Measurements from ENCODE around the gene EFTUD2. TPM values are rescaled to one million over a fixed set of nuclear protein-coding genes. Genes with fewer than 3 reads are reported as not detected.

The EFTUD2 gene
- total RNA-seq, 1 experiment from 2014 or later = 172 TPM

GRCh38 chr17:44919411-44919810 is 20.2 kb upstream of the EFTUD2 start:
- DNase-seq = no peak
- no peak overlapping the region for H3K4me3 ChIP-seq
- no peaks in the 10 kb centered on the region for H3K36me3 ChIP-seq
- no peaks in the 10 kb centered on the region for H3K9me3 ChIP-seq (replicated peaks)
- H3K27ac ChIP-seq = no peak overlapping the region
- H3K27me3 ChIP-seq = no peaks in the 10 kb centered on the region
- peaks cover 9% of the 10 kb centered on the region; the same call in 1 of the 2 replicates for H3K4me1 ChIP-seq

DNA sequence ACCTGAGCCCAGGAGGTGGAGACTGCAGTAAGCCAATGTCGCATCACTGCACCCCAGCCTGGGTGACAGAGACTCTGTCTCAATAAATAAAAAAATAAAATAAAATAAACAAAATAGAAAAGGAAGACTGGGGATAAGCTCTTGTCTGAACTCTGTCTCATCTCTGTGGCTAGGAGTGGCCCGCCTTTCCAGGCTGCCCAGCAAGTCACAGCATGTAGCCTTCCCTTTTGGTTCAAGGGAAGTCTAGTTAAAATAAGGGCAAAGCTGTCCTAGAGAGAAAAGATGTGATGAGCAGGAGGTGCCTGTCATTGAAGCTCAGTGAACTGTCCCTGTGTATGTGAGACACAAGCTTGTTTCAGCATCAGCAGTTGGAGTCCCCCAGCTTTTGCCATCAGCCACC is 18.8 kb upstream of the EFTUD2 start:
- no peaks in the 10 kb centered on the region for H3K27me3 ChIP-seq
- no peaks in the 10 kb centered on the region for H3K9me3 ChIP-seq (replicated peaks)
- H3K36me3 ChIP-seq = no peaks in the 10 kb centered on the region
- peaks cover 5% of the 10 kb centered on the region; the same call in 1 of the 2 replicates for H3K4me1 ChIP-seq
- no peak for DNase-seq
- H3K4me3 ChIP-seq = no peak overlapping the region
- H3K27ac ChIP-seq = no peak overlapping the region

GRCh38 chr17:44917456-44917855 is 18.2 kb upstream of the EFTUD2 start:
- peaks cover 2% of the 10 kb centered on the region; the same call in 1 of the 2 replicates for H3K4me1 ChIP-seq
- no peaks in the 10 kb centered on the region for H3K9me3 ChIP-seq (replicated peaks)
- H3K4me3 ChIP-seq = no peak overlapping the region
- no peak overlapping the region for H3K27ac ChIP-seq
- no peaks in the 10 kb centered on the region for H3K27me3 ChIP-seq
- DNase-seq = no peak
- H3K36me3 ChIP-seq = no peaks in the 10 kb centered on the region

- Histone ChIP-seq H3K36me3 (no peaks in the 10 kb centered on the region), H3K4me1 (0 out of 2 replicates have a peak, but pooled peaks cover 2% of the 10 kb centered on the region), H3K9me3 (replicated peaks) (no peaks in the 10 kb centered on the region), H3K4me3 (no peak overlapping the region), H3K27ac (no peak overlapping the region), H3K27me3 (no peaks in the 10 kb centered on the region)
- no peak for DNase-seq
These were observed 17.6 kb upstream of the EFTUD2 start for GRCh38 chr17:44916781-44917241.

- H3K27me3 ChIP-seq = no peaks in the 10 kb centered on the region
- no peaks in the 10 kb centered on the region for H3K9me3 ChIP-seq (replicated peaks)
- no peak overlapping the region for H3K4me3 ChIP-seq
- no peak for DNase-seq
- H3K27ac ChIP-seq = no peak overlapping the region
- 0 out of 2 replicates have a peak, but pooled peaks cover 2% of the 10 kb centered on the region for H3K4me1 ChIP-seq
- H3K36me3 ChIP-seq = no peaks in the 10 kb centered on the region
These were observed 16.9 kb upstream of the EFTUD2 start for GRCh38 chr17:44915862-44916780.

GRCh38 chr17:44915321-44915726 is 16.1 kb upstream of the EFTUD2 start, which contains the start of gene GFAP:
Gene GFAP (minus strand): TSS chr17:44915500. CDS start chr17:44915486, 14 bp downstream.
- H3K27me3 ChIP-seq = no peaks in the 10 kb centered on the region
- no peaks in the 10 kb centered on the region for H3K9me3 ChIP-seq (replicated peaks)
- H3K36me3 ChIP-seq = no peaks in the 10 kb centered on the region
- no peak for DNase-seq
- peaks cover 8% of the 10 kb centered on the region for H3K4me1 ChIP-seq
- H3K4me3 ChIP-seq = no peak within 1 kb of the TSS
- no peak within 1 kb of the TSS for H3K27ac ChIP-seq

DNA sequence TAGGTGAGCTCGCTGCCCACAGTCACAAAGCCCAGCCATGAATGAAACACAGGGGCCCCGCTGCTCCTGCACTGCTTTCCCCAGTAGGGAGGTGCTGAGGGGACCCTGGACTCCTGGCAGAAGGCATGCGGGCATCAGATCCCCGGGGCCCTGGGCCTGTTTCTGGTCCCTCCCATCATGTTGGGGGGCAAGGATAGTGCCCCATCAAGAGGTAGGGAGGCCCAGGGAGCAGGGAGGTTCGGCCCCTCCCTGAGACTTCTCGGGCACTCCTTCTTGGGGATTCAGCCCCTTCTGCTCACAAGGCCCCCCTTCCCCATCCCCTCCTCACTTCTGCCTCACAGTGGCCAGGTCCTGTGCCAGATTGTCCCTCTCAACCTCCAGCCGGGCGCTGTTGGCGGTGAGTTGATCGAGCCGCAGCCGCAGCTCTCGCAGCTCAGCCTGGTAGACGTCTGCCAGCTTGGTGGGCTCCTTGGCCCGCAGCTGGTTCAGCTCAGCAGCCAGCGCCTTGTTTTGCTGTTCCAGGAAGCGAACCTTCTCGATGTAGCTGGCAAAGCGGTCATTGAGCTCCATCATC is 15.5 kb upstream of the EFTUD2 start:
- no peaks in the 10 kb centered on the region for H3K27me3 ChIP-seq
- no peak overlapping the region for H3K4me3 ChIP-seq
- no peak overlapping the region for H3K27ac ChIP-seq
- H3K9me3 ChIP-seq (replicated peaks) = no peaks in the 10 kb centered on the region
- peaks cover 12% of the 10 kb centered on the region for H3K4me1 ChIP-seq
- no peak for DNase-seq
- H3K36me3 ChIP-seq = no peaks in the 10 kb centered on the region

DNA sequence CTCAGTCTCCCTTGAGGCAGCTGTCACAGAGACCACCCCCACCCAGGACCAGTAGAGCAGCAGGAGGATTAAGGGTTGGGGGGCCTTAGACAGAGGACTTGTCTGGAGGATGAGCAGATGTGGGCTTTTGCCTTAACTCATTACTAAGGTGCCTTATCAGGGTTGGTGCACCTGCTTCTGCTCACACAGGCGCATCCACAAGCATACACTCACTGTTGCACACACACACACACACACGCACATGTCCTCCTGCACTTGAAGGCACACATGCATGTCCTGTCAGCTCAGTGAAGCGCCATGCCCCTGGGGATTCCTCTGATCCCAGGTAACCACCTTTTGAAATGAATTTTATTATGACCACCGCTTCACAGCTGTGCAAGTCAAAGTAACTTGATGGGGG is 14.9 kb upstream of the EFTUD2 start:
- Histone ChIP-seq H3K36me3 (no peaks in the 10 kb centered on the region), H3K27me3 (no peaks in the 10 kb centered on the region), H3K27ac (no peak overlapping the region), H3K4me3 (no peak overlapping the region), H3K9me3 (replicated peaks) (no peaks in the 10 kb centered on the region), H3K4me1 (peaks cover 16% of the 10 kb centered on the region)
- DNase-seq = no peak

GRCh38 chr17:44913676-44914075 is 14.4 kb upstream of the EFTUD2 start:
- Histone ChIP-seq H3K9me3 (replicated peaks) (no peaks in the 10 kb centered on the region), H3K4me1 (peaks cover 21% of the 10 kb centered on the region), H3K4me3 (no peak overlapping the region), H3K36me3 (no peaks in the 10 kb centered on the region), H3K27ac (no peak overlapping the region), H3K27me3 (no peaks in the 10 kb centered on the region)
- no peak for DNase-seq

DNA sequence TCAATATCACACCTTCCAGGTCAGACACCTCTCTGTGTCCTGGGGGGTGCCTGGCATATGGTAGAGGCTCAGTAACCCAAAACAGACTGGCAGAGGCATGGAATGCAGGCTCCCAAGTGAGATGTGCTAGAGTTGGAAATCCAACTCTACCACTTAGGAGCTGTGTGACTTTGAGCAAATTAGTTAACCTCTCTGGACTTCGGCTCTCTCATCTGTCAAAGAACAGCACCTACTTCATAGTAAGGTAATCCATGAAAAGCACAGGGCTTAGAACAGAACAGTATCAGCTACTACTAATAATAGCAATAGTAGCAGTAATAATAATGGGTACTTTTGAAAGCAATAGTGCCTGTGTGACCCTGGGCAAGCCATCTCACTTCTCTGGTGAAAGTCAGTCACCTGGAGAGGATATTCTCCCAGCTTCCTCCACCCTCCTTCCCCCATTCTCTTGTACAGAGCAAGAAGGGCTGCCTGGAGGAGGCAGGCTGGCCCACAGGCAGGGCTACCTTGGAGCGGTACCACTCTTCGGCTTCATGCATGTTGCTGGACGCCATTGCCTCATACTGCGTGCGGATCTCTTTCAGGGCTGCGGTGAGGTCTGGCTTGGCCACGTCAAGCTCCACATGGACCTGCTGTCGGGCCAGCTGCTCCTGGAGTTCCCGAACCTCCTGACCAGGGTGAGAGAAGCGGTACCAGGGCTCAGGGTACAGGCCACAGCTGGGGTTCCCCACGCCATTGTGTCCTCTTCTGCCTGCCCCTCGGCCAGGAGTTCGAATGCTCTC is 13.7 kb upstream of the EFTUD2 start:
- Histone ChIP-seq H3K27me3 (no peaks in the 10 kb centered on the region), H3K4me1 (peaks cover 23% of the 10 kb centered on the region), H3K4me3 (no peak overlapping the region), H3K9me3 (replicated peaks) (no peaks in the 10 kb centered on the region), H3K27ac (no peak overlapping the region), H3K36me3 (no peaks in the 10 kb centered on the region)
- no peak for DNase-seq

DNA sequence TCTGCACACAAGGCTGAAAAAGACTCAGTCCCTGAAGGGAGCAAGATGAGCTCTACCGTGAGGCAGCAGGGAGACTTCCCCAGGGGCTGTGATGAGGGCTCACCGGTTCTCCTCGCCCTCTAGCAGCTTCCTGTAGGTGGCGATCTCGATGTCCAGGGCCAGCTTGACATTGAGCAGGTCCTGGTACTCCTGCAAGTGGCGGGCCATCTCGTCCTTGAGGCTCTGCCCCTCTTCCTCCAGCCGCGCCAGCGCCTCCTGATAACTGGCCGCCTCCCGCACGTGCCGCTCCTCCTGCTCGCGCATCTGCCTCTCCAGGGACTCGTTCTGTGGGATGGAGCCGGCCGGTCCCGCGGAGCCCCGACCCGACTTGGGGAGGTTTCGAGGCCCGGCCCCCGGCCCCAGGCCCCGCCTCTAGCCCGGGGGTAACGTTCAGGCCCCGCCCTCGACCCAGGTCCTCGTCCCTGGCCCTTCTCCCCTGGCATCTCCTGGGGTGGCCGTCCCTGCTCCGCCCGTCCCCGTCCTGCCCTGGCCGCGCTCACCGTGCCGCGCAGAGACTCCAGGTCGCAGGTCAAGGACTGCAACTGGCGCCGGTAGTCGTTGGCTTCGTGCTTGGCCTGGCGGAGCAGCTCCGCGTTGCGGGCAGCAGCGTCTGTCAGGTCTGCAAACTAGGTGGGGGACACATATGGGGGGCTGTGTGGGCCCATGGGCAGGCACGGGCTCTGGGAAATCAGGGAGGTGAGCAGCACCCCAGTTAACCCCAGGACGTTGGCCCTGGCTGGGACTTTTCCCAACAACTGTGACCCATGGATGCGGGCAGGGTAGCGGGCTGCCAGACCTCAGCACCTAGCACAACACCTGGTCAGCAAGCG is 12.1 kb upstream of the EFTUD2 start:
- no peaks in the 10 kb centered on the region for H3K27me3 ChIP-seq
- DNase-seq = peak; percentile 54 to 62
- no peak overlapping the region for H3K27ac ChIP-seq
- H3K36me3 ChIP-seq = no peaks in the 10 kb centered on the region
- H3K9me3 ChIP-seq (replicated peaks) = no peaks in the 10 kb centered on the region
- H3K4me1 ChIP-seq = peaks cover 39% of the 10 kb centered on the region
- H3K4me3 ChIP-seq = no peak overlapping the region

- Histone ChIP-seq H3K27ac (peak overlapping the region; percentile 18; the same call in 1 of the 2 replicates), H3K4me3 (peak overlapping the region; percentile 32), H3K4me1 (peaks cover 48% of the 10 kb centered on the region), H3K27me3 (no peaks in the 10 kb centered on the region), H3K36me3 (no peaks in the 10 kb centered on the region), H3K9me3 (replicated peaks) (no peaks in the 10 kb centered on the region)
- peak; percentile 79 to 83 for DNase-seq
These were observed 11.2 kb upstream of the EFTUD2 start for GRCh38 chr17:44910231-44911106.

- H3K9me3 ChIP-seq (replicated peaks) = no peaks in the 10 kb centered on the region
- no peaks in the 10 kb centered on the region for H3K36me3 ChIP-seq
- H3K4me3 ChIP-seq = peak overlapping the region; percentile 32
- peaks cover 55% of the 10 kb centered on the region for H3K4me1 ChIP-seq
- H3K27ac ChIP-seq = peak overlapping the region; percentile 18; the same call in 1 of the 2 replicates
- DNase-seq = peak; percentile 57 to 67
- no peaks in the 10 kb centered on the region for H3K27me3 ChIP-seq
These were observed 10.5 kb upstream of the EFTUD2 start for GRCh38 chr17:44909681-44910144.

Measured in SJCRH30 (cell line).